ENCODE results near the gene TMEM52. TPM values are rescaled to one million over a fixed set of nuclear protein-coding genes. Genes with fewer than 3 reads are reported as not detected.

The TMEM52 gene
- total RNA-seq, 1 experiment from 2014 or later, result 0.23 TPM

DNA sequence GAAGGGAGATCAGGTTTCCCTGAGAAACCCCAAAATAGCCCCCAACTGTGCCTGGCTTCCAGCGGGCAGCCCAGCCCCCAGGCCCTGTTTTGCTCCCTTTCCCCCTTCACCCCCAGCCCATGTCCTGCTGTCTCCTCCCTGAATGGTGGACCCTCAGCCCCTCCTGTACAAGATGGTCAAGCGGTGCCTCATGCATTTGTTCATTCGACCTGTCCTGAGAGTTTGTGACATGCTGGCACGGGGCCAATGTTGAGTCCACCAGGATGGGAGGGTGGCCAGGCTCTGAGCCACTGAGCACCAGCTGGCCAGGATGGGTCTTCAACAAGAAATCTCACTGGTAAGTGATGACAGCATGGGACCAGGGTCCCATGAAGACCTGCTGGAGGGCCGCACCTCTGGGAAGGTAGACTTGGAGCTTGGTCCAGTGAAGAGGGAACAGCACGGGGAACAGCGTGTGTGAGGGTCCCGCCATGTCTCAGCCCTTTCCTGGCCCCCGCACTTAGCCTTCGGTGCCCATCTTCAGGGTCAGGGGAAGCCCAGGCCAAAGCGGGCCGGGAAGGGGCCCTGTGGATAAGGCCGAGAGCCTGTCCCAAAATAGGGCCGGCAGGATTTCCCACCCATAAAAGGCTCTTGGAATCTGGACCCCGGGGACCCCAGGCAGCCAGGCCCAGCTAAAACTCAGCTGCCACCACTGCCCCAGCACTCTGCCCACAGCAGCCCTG is 3.9 kb downstream of the TMEM52 start, which contains the start of gene CALML6:
CALML6 (plus strand) TSS at position 290 of the 722 bp plus-strand sequence; CDS start at position 311, 21 bp downstream.
- no peak for DNase-seq (ENCODE audit: low read depth)

DNA sequence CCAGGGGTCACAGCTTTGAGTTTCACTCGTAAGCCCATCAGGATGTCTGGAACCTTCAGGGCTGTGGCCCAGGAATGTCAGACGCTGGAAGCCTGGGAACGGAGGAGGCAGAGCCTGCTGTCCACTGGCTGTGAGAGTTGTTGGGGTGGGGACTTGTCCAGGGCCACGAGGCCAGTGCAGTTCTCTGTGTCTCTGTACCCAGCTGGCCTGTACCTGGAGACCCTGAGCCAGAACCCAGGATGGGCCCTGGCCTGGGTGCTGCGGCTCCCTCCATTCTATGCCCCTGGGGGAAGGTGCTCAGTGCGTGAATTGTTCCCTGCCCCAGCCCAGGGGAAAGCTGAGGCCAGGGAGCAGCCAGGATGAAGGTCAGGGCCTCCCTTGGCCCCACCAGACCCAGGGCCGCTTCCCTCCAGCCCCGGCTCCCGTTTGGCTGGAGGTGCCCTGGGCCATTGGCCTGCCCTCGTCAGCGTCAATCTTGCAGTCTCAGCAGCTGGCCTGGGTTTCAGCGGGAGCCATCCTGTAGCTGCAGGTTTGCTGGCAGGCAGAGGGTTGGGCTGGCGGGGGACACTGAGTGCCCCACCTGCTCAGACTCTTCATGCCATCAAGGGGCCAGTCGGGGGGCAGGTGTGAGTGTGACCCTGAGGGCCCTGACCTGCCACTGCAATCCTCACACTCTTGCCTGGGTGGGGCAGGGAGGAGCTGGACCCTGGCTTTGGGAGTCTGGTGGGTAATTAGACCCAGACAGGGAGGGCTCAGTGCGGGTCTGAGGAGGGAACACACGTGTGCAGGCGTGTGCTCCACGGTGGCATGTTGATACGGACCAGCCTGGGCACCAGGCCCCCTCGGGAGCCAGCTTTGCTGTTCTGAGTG is 4.7 kb downstream of the TMEM52 start:
- DNase-seq (ENCODE audit: low read depth), result no peak

DNA sequence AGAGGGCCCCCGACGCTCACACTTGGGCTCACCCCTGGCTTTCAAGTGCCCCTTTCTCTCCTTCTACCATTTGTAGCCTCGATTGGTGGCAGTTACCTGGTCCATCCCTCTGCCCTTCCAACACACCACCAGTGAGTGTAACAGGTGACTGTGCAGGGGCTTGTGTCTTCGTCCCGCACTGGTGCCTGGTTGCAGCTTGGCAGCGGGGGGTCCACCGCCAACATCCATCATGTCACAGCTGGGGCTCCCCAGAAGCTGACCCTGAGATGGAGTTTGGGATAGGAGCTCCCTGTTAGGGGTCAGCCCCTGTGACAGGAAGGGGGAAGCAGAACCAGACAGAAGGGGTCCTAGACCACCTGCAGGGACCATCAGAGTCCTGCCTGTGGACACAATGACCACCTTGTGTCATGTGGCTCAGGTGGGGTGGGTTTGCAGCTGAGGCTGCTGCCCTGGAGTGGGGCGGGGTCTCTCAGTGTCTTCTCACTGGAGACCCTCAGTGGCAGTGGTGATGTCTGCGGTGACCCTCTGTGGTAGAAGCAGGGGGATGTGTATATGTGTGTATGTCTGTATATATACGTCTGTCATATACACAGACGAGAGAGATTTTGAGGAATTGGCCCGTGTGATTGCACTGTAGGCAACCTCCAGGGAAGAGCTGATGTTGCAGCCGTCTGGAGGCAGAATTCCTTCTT is 7.6 kb downstream of the TMEM52 start:
- DNase-seq (ENCODE audit: low read depth), result no peak

DNA sequence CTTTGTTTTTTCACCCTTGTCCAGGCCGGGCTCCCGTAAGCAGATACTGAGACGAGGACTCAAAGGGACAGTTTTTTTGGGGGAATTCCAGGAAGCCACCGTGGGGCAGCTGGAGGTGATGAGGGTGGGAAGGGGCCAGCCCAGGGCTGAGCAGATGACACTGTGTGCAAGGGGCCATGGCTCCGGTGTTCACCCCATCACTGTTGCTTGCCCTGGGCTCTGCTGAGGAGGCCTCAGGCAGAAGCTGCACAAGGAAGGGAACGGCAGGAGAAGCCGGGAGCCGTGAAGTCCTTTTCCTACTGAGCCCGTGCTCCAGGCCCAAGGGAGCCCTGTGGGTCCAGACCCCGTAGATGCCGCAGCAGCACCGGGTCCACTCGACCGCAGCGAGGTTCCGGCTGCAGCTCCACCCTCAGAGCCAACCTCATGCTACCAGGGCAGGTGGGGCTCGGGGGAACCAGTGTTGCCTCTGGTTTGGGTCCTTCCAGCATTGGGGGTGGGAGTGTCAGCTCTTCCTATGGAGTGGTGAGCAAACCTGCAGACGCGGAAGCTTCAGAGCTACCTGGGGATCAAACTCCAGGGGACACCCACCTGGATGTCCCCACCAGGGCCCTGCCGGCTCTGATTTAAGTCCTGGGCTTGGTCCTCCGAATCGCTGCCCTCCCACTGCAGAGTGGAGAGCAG is 8.3 kb downstream of the TMEM52 start:
- DNase-seq (ENCODE audit: low read depth), result no peak

DNA sequence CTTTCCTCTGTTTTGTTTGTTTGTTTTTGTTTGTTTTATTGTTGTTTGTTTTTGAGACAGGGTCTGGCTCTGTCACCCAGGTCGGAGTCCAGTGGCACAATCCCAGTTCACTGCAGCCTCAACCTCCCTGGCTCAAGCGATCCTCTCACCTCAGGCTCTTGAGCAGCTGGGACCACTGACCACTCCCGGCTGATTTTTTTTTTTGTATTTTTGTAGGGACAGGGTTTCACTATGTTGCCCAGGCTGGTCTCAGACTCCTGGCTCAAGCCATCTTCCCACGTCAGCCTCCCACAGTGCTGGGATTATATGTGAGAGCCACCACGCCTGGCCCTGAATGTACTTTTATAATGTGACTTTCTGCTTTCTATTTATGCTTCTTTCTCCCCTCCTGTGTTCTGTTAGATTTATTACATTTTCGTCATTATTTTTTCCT is 9.0 kb downstream of the TMEM52 start:
- no peak for DNase-seq (ENCODE audit: low read depth)

DNA sequence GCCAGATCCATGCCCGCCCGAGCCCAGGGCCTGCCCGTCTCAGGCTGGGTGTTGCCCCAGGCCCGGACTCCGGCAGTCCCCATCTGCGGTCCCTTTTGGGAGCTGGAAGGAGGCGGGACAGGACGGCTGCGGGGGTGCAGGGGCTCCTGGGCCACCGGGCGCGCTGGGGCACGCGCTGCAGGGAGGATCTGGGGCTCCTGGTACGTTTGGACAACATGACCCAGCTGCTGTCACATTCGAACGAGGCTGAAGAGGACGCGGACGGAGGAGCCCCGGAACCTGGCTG is 10.6 kb downstream of the TMEM52 start:
- DNase-seq (ENCODE audit: low read depth), result no peak

DNA sequence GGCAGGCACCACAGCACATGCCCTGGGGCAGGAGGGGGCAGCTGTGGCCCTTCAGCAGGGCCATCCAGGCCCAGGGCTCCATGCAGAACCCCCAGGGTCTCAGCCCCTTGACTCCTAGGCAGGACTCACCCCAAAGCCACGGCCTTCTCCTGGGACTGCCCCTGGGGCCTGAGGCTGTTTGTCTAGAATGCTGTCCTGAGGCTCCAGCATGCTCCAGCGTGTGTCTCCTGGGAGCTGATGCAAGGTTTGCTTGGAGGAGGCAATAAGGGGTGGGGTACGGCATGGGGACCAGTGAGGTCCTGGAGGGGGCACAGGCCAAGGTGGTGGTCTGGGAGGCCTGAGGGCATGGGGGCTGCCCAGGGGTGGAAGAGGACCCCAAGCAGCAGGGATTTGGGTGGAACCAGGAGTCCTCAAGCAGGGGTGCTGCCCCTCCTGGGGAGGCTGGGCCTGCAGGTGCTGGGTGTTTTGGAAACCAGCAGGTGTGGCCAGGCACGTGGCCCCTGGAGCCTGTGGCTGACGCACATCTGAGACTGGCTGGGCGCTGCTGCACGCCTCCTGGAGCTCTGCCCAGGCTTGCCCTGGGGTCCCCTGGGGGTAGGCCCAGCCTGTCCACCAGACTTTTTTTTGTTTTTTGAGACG is 11.9 kb downstream of the TMEM52 start:
- DNase-seq (ENCODE audit: low read depth), result peak; percentile 18

DNA sequence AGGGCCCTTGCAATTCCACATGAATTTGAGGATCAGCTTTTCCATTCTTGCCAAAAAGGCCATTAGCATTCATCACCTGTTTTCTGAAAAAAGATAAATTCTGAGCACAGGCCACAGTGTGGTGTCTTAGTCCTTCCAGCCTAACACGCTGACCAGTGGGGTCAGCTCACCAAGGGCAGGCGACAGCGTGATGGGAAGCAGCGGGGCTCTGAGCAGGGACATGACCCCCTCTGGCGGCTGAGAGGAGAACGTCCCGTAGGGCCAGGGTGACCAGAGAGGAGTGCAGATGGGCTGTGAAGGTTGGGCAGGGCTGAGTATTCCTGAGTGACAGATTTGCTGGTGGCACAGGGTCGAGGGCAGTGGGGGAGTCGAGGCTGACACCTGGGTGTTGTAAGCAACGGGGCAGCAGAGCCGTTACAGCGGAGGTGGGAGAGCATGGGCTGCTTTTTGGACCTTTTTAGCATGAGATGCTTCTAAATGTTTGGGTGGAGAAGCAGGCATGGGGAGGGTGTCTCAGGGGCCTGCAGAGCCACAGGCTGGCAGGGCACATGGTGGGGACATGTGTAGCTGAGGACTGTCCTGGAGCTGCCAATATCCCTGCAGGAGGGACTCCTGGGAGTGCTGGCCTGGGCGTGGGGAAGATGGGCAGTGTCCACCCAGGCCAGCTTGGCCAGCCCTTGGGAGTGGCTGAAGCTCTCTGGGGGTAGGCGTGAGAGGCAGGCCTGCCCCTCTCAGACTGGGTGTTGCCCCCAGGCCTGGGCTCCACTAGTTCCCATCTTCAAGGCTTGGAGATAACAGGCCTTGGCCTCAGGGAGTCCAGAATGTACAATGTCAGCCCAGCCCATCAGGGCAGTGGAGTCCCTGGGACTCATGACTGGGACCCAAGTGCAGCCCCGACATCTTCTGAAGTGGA is 12.6 kb downstream of the TMEM52 start:
- peak; percentile 83 for DNase-seq (ENCODE audit: low read depth)

DNA sequence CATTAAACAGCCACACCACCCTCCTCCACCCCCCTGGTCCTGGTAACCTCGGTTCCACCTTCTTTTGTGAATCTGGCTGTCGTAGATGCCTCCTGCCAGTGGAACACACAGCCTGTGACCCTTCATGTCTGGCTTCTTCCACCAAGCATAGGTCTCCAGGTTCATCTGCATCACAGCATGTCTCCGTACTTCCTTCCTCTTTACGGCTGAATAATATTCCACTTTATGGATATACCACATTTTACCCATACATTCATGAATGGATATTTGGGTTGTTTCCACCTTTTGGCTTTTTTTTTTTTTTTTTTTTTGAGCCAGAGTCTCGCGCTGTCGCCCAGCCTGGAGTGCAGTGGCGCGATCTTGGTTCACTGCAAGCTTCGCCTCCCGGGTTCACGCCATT is 15.9 kb downstream of the TMEM52 start:
- no peak for DNase-seq (ENCODE audit: low read depth)

DNA sequence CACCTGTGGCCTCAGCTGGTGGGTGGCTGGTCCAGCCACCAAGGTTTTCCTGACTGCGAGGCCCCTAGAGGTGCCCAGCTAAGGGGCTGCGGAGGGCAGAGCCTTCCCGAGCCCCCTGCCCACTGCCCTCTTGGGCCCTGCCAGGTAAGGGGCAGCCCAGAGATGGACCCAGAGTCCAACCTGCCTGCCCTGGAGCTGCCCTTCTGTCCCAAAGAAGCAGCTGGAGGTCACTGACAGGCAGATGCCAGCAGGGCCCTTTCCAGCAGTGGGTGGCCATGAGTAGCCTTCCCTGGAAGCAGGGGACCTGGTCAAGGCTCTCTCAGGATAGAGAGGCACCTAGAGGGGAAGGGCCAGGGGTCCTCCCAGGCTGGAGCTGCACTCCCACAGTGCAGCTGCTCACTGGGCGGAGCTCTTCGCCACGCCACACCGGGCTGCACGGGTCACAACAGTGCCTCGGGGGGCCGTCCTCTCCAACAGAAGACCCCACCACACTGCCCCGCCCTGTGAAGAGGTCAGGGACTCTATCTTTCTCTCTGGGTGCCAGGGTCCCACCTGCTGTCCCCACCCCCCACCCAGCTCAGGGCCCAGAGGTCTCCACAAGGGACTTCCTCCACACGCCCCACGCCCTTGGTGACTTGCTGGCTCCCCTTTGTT is 17.3 kb downstream of the TMEM52 start:
- DNase-seq (ENCODE audit: low read depth), result no peak

DNA sequence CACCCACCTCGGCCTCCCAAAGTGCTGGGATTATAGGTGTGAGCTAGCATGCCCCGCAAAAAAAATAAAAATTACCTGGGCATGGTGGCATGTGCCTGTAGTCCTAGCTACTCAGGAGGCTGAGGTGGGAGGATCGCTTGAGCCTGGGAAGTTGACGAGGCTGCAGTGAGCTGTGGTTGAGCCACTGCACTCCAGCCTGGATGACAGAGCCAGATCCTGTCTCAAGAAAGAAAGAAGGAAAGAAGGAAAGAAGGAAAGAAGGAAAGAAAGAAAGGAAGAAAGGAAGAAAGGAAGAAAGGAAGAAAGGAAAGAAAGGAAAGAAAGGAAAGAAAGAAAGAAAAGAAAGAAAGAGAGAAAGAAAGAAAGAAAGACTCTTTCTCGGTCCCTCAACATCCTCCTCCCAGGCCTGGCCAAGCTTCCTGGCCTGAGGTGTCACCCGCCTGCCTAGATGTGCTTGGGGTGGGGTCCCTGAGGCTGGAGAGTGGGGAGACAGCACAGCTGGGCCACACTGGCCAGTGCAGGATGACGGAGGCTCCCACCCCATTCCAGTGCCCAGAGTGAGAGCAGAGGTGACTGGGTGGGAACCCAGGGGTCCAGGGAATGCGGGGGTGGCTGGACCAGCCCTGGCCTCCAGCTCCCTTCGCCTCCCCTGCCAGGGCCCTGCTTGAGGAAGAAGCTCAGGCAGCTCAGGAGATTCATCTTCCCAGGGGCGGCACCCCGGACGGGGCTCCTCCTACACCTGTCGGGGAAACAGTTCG is 18.0 kb downstream of the TMEM52 start:
- no peak for DNase-seq (ENCODE audit: low read depth)

DNA sequence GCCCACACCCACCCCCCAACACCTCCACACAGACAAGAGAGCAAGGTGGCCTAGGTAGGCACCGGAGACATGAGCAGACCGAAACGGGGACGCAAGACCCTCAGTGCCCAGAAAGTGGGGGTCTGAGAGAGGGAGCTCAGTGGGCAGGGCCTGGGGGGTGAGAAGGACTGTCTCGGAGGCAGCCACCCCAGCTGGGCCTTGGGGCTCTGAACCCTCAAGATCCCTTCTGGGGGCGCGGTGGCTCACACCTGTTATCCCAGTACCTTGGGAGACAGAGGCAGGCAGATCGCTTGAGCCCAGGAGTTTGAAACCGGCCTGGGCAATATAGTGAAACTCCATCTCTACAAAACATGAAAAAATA is 19.1 kb downstream of the TMEM52 start:
- no peak for DNase-seq (ENCODE audit: low read depth)

DNA sequence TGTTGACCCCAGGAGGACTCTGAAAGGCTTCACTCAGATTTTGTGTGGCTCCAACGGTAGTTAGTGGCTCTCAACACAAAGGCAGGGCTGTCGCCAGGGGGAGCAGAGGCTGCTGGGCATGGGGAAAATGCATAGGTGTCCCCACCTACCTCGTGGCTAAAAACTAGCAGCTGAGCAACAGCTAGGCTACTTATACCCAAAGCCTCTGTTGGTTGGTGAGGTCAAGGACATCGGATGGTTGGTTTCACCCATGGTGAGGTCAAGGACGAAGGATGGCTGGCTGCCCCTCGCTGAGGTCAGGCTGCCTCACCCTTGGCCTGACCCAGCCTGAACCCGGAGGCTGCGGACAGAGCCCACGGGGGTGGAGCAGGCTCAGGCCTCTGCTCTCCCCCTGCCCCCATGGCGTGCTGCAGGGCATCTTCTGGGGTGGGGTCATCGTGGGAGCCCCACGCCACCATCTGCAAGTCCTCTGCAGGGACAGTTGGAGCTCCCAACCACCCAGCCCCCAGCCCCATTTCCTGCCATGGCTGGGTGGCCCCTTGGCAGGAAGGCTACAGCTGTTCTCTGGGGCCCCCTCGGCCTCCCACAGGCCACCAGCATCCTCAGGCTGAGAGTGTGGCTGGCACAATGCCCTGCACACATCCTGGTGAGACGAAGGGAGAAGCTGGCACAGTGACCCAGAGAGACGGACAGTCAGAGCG is 19.7 kb downstream of the TMEM52 start:
- DNase-seq (ENCODE audit: low read depth), result no peak

DNA sequence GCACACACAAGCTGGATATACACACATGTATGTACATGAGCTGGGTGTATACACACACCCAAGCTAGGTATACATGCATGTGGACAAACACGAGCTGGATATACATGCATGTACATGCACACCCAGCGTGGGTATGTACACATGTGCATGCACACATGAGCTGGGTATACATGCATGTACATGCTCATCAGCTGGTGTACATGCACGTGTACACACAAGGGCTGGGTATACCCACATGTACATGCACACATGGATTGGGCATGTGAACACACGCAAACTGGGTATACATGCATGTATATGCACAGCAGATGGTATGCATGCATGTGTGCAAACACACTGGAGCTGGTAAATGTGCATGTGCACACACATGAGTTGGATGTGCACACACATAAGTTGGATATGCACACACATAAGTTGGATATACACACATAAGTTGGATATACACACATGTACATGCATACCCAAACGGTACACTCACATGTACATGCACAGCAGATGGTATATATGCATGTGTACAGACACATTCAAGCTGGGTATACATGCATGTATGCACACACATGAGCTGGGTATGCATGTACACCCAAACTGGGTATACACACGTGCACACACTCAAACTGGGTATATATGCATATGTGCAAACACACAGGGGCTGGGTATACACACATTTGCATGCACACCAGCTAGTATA is 20.7 kb downstream of the TMEM52 start:
- no peak for DNase-seq (ENCODE audit: low read depth)

DNA sequence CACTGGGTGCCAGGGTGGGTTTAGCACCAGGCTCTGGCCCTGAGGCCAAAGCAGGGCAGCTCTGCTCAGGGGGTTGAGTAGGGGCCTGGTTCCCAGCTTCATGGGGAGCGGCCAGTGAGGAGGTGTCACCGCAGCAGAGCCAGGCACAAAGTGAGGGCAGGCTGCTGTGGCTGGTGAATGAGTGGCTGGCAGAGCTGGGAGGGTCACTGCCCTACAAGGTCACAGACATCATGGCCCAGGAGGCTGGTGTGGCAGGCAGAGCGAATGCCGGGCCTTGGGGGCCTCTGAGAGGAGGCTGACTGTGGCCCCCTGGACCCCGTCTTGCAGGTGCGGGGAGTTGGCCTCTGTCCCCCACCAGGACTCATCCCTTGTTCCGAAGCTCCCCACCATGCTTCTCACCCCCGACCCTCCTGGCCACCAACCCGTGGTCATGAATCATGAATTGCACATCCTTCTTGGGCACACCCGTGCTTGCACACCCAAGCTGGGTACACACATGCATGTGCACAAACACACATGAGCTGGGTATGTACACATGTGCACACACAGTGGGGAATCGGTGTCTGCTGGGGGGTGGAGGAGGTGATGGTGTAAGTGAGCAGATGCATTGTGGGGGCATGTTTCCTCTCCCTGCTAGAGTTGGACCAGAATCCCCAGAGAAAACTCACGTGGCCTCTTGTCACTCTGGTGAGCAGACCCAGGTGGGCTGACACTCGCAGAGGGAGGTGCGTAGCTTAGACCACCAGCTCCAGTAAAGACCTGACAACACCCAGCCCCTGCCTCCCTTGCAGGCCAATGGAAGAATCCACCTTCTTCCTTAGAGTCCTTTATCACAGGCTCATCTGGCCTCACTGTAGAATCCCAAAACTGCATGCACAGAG is 23.4 kb downstream of the TMEM52 start:
- no peak for DNase-seq (ENCODE audit: low read depth)

DNA sequence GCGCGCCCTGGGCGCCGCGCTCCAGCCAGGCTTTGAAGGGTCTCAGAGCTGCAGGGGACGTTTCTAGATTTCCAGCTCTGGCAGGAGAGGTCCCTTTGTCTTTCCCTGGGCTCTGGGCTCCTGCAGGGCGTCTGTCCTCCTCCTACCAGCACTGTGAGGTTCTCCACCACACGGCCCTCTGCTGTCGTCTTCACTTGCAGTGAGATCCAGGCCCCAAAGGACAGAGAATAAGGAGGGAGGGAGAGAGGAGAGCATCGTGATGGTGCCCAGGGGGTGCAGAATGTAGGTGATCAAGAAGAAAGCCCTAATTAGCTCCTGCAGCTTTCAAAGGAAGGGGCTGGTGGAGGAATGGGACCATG is 24.0 kb downstream of the TMEM52 start:
- DNase-seq (ENCODE audit: low read depth), result no peak
